ENCODE data around the gene SLC16A2.

The SLC16A2 gene

DNA sequence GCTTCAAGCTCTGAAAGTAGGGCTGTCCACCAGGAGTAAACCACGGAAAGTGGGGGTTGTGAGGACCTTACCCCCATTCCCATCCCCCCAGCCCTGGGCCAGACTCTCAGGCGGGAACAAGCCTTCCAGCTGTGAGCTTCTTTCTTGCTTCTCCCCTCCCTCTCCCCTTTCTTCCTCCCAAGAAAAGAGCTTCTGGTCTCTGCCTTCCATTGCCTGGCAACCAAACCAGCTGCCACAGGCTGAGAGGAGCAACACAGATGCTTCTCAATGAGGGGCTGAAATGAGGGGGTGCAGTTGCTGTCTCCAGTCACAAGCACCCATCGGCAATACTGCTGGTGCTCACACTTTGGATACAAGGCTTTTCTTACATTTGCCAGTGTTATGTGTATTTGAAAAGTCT lies 72.5 kb downstream of the SLC16A2 start:
- no peak for DNase-seq (ENCODE audit: low read depth, low spot score)
- in situ Hi-C loops (cut with HindIII; ENCODE audit: low sequenced_read_pairs): no loop called here
- no peak overlapping the region for H3K4me3 ChIP-seq (ENCODE audit: low read depth, low read length)
- TF ChIP-seq, protein P1, sequence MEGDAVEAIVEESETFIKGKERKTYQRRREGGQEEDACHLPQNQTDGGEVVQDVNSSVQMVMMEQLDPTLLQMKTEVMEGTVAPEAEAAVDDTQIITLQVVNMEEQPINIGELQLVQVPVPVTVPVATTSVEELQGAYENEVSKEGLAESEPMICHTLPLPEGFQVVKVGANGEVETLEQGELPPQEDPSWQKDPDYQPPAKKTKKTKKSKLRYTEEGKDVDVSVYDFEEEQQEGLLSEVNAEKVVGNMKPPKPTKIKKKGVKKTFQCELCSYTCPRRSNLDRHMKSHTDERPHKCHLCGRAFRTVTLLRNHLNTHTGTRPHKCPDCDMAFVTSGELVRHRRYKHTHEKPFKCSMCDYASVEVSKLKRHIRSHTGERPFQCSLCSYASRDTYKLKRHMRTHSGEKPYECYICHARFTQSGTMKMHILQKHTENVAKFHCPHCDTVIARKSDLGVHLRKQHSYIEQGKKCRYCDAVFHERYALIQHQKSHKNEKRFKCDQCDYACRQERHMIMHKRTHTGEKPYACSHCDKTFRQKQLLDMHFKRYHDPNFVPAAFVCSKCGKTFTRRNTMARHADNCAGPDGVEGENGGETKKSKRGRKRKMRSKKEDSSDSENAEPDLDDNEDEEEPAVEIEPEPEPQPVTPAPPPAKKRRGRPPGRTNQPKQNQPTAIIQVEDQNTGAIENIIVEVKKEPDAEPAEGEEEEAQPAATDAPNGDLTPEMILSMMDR (IDR thresholded peaks at IDR 0.05; ENCODE audit: low read depth, low read length): no peak

GRCh38 chrX:74498924-74499323 lies 77.6 kb downstream of the SLC16A2 start:
- TF ChIP-seq, protein P1 (IDR thresholded peaks at IDR 0.05; ENCODE audit: low read depth, low read length): no peak
- no peak overlapping the region for H3K4me3 ChIP-seq (ENCODE audit: low read depth, low read length)
- in situ Hi-C loops (cut with HindIII; ENCODE audit: low sequenced_read_pairs): no loop called here
- DNase-seq (ENCODE audit: low read depth, low spot score): no peak

DNA sequence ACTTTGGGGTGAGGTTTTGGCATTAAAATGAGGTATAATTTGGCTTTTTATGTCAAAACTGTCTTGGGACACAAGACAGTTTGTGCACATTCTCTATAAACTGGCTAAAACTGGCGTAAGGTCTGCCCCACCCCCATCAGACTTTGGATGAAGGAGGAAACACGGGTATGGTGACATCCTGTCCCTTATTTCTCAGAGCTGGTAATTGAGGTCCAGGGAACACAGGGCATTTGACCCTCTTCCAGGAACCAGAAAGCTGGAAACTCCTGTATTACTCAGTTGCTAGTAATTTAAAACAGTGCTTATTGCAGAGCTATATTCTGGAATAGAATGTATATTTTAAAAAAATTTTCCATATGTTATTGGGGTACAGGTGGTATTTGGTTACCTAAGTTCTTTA lies 78.8 kb downstream of the SLC16A2 start:
- H3K4me3 ChIP-seq (ENCODE audit: low read depth, low read length): no peak overlapping the region
- no peak for DNase-seq (ENCODE audit: low read depth, low spot score)
- TF ChIP-seq, protein P1 (IDR thresholded peaks at IDR 0.05; ENCODE audit: low read depth, low read length): no peak
- in situ Hi-C loops (cut with HindIII; ENCODE audit: low sequenced_read_pairs): no loop called here

DNA sequence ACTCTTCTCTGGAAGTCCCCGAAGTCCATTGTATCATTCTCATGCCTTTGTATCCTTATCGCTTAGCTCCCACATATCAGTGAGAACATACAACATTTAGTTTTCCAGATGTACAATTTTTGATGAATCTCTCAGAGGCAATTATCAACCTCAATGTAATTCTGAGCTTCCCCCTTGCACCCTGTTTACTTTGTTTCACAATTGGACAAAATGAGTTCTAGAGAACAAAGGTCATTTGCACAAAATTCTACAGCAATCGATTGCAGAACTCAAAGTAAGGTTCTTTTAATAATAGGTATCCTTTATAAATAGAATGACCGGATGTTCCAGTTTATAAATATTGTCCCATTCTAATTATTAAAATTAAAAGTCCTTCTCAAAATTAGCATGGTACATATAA lies 79.3 kb downstream of the SLC16A2 start:
- DNase-seq (ENCODE audit: low read depth, low spot score): no peak
- TF ChIP-seq, protein P1 (IDR thresholded peaks at IDR 0.05; ENCODE audit: low read depth, low read length): no peak
- in situ Hi-C loops (cut with HindIII; ENCODE audit: low sequenced_read_pairs): no loop called here
- no peak overlapping the region for H3K4me3 ChIP-seq (ENCODE audit: low read depth, low read length)

- no peak overlapping the region for H3K4me3 ChIP-seq (ENCODE audit: low read depth, low read length)
- TF ChIP-seq, protein P1 (IDR thresholded peaks at IDR 0.05; ENCODE audit: low read depth, low read length): no peak
- no peak for DNase-seq (ENCODE audit: low read depth, low spot score)
- in situ Hi-C loops (cut with HindIII; ENCODE audit: low sequenced_read_pairs): no loop called here
Observed at GRCh38 chrX:74505437-74505836, 84.1 kb downstream of the SLC16A2 start.

DNA sequence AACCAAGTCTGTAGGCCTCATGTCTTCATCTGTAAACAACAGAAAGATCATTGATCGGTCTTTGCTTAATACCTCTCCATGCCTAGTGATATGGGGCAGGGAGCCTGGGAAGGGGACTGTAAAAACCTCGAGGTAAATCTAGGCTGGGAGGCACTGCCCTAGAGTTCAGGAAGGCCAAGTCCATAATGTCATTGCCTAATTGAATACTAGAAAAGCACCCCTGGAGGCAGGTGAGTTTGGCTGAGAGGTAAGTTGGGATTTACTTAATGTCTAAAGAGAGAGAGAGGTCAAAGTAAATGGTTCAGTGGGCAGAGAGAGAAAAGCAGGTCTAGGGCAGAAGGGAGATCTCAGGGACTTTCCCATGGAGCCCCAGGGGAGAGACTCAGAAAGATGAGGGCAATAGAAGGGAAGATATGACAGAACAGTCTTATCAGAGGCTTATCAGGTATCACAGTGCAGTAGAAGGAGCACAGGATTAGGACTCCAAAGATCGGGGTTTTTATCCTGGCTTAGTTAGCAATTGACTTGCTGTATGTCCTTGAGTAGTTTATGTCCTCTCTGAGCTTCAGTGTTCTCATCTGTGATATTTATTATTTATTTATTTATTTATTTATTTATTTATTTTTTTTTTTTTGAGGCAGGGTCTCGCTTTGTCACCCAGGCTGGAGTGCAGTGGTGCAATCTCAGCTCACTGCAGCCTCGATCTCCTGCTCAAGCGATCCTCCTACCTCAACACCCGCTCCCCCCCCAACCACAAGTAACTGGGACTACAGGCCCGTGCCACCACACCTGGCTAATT lies 85.2 kb downstream of the SLC16A2 start:
- in situ Hi-C loops (cut with HindIII; ENCODE audit: low sequenced_read_pairs): no loop called here
- DNase-seq (ENCODE audit: low read depth, low spot score): no peak
- H3K4me3 ChIP-seq (ENCODE audit: low read depth, low read length): no peak overlapping the region
- TF ChIP-seq, protein P1 (IDR thresholded peaks at IDR 0.05; ENCODE audit: low read depth, low read length): no peak

All from astrocyte of the spinal cord (primary cell).